ENCODE results near the gene ABL2.
"Not testable (repeated sequence)": the region's sequence is repeated elsewhere in the genome, so short reads cannot be mapped to it uniquely, and the experiment has no call there.

The ABL2 gene

DNA sequence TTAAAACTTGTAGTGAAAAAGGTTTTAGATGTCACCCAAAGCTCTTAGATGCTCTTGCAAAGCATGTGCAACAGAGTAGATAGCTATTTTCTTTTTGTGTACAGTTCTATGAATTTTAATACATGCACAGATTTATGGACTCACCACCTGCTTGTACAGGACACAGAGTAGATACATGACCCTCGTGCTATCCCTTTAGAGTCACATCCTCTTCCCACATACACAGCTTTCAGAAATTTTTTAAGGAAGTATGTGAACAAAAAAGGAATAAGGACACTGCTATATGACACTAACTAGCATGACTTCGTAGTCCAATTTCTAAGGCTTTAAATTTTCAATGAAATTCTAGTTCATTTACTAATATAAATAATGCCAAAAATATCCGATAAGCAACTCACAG is 60.9 kb downstream of the ABL2 start:
- DNase-seq (ENCODE audit: low read depth) = no peak

DNA sequence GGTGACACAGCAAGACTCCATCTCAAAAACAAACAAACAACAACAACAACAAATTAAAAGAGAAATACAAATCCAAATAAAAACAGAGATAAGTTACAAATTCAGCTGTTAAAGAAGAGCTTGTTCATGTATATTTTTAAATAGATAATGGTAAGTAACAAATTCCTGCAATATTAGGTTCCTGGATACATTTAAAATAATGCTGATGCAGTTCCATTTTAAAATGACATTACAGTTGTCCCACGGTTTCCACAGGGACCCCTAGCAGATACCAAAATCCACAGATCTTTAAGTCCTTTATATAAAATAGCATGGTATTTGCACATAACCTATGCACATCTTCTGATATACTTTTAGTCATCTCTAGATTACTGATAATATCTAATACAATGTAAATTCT is 61.5 kb downstream of the ABL2 start:
- no peak for DNase-seq (ENCODE audit: low read depth)

DNA sequence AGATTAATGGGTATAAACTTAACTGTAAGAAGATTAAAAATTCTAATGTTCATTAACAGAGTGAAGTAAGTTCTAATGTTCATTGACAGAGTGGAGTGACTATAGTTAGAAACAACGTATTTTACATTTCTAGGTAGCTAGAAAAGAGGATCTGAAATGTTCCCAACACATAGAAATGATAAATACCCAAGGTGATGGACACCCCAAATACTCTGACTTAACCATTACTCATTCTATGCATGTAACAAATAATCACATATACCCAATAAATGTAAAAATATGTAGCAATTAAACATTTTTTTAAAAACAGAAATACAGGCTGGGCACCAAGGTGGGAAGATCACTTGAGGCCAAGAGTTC is 62.1 kb downstream of the ABL2 start:
- DNase-seq (ENCODE audit: low read depth) = no peak

DNA sequence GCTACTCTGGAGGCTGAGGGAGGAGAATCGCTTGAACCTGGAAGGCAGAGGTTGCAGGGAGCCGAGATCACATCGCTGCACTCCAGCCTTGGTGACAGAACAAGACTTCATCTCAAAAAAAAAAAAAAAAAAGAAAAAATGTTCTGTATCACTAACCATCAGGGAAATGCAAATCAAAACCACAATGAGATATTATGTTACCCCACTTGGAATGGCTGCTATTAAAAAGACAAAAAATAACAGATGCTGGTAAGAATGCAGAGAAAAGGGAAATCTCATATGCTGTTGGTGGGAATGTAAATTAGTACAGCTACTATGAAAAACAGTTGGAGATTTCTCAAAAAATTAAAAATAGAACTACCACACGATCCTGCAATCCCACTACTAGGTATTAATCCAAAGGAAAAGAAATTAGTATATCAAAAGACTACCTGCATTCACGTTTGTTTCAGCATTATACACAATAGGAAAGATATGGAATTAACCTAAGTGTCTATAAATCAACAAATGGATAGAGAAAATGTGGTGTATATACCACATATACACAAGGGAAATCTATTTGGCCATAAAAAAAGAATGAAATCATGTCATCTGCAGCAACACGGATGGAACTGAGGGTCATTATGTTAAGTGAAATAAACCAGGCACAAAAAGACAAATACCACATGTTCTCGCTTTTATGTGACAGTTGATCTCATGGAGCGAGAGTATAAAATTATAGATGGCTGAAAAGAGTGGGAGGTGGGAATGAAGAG is 62.6 kb downstream of the ABL2 start:
- DNase-seq (ENCODE audit: low read depth) = no peak

DNA sequence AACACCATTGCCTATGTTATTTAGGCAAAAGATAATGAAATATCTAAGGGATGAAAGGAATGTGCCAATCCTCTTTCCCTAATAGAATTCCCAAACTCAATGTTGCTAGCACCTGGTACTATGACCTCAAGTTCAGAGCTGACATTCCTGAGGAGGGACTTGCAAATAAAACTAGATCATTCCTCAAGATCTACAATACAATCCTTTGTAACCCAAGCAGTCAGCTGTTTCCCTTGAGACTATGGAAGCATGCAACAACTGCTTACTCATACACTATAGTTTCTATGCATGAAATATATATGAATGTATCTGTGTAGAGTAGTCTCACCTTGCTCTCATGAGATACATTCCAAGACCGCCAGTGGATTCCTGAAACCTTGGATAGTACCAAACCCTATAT is 65.0 kb downstream of the ABL2 start:
- DNase-seq (ENCODE audit: low read depth) = no peak

DNA sequence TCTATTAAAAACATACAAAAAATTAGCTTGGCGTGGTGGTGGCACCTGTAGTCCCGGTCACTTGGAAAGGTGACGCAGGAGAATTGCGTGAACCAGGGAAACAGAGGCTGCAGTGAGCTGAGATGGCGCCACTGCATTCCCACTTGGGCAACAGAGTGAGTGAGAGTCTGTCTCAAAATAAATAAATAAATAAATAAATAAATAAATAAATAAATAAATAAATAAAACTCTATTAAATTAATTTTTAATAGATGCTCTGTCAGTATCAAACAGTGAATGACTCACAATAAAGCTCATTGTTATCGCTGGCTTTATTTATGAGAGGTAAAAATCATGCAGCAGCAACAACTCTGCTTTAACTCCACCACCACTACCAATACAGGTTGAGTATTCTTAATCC is 72.8 kb downstream of the ABL2 start:
- DNase-seq (ENCODE audit: low read depth) = no peak

DNA sequence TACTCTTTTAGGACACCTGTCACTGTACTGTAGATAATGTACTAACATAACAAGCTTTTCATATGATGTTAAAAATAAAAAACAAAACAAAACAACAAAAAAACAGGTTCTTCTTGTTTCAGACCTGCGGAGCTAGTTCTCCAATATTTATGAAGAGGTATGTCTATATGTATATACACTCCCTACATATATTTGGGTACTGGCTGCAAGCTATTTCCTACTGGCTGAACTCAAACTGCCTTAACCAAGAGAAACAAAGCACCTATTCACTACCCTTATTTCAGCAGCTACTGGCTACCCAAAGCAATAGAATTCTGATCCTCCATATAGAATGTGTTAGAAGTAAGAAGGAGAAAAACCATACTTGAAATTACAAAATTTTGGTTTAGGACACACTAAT is 73.5 kb downstream of the ABL2 start:
- DNase-seq (ENCODE audit: low read depth) = no peak

DNA sequence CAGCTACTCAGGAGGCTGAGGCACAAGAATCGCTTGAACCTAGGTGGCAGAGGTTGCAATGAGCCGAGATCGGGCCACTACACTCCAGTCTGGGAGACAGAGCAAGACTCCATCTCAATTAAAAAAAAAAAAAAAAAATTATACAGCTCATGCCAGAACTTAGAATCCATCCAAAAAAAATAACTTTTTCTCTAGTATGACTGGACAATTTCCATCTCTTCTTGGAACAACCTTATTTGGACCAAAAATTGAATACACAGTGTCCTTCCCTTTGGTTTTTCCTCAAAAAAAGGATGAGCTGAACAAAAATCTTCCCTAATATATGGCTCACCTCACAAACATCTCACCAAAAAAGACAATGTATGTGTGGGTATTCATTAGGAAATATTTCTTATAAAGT is 73.9 kb downstream of the ABL2 start:
- no peak for DNase-seq (ENCODE audit: low read depth)

DNA sequence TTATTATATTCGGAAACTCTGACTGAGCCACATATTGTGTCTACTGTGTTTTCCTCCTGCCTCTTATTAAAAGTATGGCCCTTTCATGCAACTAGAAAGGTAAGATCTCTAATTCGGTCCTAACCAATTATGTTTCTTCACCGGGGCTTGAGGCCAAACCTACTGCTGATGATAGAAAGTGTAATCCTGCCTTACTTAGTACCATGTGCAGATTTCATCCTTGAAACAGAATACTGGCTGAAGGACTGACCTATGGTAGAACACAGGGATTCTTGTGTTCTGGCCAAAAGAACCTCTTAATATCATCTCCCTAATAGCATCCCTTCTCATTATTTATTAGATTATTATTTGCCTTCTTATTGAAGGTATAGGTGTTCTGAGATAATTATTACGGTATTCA is 75.0 kb downstream of the ABL2 start:
- no peak for DNase-seq (ENCODE audit: low read depth)

DNA sequence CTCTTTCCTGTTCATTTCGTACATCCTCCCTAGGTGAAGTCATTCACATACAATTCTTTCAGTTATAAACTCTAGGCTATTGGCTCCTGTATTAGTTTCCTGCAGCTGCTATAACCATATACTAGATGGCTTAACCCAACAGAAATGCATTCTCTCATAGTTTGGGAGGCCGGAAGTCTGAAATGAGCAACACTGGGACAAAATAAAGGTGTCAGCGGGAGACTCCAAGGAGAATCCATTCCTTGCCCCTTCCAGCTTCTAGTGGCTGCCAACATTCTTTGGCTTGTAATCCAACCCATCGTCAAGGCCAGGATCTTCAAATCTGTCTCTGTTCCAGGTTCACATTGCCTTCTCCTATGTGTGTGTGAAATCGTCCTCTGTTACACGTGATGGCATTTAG is 76.3 kb downstream of the ABL2 start:
- DNase-seq (ENCODE audit: low read depth) = no peak

DNA sequence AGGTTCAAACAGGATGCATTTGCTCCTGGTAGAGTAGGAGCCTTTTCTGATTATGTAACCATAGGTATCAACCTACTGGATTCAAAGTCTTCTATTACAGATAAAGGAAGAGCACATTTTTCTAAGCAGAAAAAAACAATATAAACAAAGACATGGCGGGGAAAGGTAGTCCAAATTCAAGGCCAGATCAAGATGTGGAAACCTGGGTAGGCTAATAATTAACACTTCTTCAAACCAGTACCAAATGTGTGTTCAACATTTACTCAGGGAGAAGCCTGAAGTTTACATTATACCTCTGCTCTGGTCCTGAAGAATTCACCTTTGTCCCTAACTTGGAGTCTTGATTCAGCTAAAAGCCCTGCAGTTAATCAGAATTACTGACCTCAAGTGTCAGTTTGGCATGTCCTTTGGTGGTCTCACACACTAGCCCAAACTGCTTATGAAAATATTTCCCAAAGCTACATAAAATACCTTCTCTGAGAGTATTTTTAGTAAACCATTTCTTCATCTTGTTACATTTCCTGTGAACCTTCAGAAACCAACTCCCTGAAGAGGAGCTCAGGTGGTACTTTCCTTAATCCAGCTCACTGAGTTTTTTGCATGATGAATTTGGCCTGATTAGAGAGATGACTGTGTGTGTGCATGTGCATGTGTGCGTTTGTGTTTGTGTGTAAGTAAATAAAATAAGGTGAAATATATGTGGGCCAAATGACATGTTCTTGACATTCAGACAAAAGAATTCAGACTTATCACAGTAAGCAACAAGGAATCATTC is 77.4 kb downstream of the ABL2 start:
- no peak for DNase-seq (ENCODE audit: low read depth)

DNA sequence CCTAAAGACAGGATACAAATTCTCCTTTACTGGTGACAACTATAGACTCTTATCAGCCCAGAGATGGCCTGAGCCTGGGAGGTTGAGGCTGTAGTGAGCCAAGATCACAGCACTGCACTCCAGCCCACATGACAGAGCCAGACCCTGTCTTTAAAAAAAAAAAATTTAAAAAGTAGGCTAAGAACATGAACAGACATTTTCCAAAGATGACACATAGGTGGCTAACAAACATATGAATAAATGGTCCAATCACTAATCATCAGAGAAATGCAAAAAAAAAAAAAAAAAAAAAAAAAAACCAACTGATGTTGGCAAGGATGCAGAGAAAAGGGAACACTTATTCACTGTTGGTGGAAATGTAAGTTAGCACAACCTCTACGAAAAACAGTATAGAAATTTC is 82.6 kb downstream of the ABL2 start:
- no peak for DNase-seq (ENCODE audit: low read depth)

DNA sequence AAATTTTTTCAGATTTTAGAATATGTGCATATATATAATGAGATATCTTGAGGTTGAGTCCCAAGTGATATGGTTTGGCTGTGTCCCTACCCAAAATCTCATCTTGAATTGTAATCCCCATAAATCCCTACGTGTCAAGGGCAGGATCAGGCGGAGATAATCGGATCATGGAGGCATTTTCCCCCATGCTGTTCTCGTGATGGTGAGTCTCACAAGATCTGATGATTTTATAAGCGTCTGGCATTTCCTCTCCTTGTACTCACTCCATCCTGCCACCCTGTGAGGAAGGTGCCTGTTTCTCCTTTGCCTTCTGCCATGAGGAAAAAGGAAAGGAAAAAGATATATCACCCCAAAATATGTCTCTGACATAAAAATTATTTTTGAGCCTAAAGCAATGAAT is 83.0 kb downstream of the ABL2 start:
- DNase-seq (ENCODE audit: low read depth) = no peak

DNA sequence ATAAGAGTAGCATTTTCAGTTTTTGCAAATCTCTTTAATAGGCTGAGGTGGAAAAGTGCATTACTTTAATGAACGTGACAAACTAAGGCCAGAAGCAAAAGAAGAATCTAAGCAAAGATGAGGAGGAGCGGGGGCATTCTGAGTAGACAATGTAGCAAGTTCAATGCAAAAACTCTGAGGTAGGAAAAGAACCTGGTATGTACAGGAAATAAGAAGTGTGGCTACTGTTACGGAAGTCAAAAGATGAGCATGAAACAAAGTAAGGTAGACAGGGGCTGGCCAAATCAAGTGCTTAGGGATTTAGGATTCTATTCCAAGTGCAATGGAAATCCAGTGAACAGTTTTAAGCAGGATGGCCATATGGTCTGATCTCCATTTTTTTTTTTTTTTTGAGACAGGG is 84.0 kb downstream of the ABL2 start:
- DNase-seq (ENCODE audit: low read depth) = no peak

DNA sequence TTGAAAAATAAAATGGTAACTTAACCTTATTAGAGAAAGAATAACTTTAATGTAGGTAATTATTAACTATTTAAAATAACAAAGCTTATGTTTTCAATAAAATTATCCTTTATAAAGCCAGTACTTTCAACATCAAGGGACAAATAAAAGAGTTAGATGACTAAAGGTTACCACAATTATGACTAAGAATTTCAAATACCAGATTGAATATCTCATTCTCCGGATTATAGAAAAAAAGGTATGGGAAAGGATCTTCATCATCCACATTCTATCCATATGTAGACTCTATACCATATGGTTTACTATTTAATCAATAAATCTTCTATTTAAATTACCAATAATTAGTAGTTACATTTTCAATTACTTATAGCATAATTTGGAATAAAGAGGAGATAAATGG is 84.9 kb downstream of the ABL2 start:
- DNase-seq (ENCODE audit: low read depth) = no peak

DNA sequence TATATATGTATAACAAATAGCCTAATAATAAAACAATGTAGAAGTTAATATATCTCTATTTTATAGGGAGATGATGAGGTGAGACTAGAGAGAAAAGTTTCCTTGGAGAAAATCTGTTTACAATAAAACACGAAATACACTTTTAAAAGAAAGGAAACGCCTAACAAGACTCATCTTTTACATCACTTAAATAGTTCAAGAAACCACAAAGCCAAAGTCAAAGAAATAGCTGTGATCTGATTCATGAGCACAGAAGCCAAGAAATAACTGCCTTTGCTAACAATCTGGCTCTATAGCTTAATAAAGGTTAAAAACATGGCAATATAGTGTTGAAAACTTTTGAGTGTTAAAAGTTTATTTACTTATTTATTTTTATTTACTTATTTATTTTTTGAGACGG is 86.2 kb downstream of the ABL2 start:
- DNase-seq (ENCODE audit: low read depth) = no peak

DNA sequence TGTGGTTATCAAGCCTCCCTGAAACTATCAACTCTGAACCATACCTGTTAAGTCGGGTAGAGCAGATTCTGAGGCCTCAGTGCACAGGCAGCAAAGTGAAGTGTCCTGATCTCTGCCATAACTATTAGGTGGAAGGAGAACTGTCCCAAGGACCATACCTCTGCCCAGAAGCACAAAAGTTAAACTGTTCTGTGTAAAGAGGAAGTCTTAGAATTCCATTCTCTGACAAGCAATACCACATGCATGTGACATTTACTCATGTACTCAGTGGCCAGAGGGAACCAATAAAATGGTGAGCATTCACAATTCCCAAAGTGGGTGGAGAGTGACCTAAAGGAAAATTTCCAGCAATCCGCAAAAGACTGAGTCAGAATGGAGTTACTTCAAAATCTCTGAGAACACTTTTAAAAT is 86.6 kb downstream of the ABL2 start:
- no peak for DNase-seq (ENCODE audit: low read depth)

DNA sequence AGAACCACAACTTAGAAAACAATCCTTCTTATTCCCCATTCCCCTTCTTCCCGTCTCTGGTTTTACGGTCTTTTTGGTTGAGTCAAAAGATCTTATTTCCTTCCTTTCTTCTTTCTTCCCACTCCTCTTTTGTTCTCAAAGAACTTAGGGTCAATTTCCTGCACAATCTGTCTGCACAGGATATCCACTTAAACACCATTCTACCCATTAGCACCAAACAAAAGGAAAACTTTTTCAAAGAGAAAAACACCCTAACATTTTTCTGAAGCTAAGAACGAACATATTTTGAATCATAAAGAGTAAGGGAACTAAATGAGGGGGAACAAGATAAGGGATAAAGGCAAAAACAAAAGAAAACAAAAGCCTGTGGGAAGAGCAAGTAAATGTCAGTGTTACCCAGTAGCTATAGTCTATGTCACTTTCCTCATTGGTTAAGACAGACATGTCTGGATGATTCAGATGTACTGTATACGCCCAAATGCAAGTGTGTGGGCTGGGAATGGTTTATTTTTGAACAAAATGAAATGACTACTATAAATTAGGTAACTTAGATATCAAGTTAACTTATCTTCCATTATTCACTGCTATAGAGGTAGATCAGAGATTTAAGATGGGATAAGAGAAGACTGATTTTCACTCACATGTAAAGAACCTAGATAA is 87.8 kb downstream of the ABL2 start:
- no peak for DNase-seq (ENCODE audit: low read depth)

DNA sequence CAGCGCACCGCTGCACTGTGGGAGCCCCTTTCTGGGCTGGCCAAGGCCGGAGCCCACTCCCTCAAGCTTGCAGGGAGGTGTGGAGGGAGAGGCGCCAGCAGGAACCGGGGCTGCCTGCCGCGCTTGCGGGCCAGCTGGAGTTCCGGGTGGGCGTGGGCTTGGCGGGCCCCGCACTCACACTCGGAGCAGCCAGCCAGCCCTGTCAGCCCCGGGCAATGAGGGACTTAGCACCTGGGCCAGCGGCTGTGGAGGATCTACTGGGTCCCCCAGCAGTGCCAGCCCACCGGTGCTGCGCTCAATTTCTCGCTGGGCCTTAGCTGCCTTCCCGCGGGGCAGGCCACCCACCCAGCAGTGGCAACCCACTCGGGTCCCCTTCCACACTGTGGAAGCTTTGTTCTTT is 90.7 kb downstream of the ABL2 start:
- not testable (repeated sequence) for DNase-seq (ENCODE audit: low read depth)

DNA sequence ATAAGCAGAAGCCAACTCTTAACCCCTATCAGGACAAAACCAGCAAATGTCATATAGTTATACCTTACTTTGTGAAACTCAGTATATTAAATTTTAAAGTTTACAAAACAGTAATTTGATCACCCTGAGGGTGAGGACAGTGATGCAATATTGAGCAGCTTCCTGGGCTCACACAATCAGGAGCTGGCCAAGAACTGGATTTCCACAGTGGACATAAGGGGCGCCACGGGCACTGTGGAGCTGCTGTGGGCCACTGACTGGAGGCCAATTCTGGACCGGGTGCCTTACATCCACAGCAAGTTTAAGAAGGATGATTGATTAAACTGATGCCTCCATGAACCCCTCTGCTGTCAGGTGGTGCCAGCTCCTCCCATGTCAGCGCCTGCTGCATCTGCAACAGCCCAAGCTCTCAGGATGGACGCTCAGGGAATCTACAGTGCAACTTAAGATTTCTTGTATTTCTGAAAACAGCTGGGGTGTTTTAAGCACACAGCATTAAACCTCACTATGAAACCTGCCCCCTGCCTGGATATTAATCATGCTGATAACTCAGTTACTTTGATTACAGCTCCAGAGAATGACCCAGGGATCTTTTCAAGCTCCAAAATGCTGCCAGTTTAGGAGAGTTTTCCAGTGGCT is 91.7 kb downstream of the ABL2 start:
- DNase-seq (ENCODE audit: low read depth) = no peak

DNA sequence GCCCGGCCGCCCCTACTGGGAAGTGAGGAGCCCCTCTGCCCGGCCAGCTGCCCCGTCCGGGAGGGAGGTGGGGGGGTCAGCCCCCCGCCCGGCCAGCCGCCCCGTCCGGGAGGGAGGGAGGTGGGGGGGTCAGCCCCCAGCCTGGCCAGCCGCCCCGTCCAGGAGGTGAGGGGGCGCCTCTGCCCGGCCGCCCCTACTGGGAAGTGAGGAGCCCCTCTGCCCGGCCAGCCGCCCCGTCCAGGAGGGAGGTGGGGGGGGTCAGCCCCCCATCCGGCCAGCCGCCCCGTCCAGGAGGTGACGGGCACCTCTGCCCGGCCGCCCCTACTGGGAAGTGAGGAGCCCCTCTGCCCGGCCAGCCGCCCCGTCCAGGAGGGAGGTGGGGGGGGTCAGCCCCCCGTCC is 93.8 kb downstream of the ABL2 start:
- not testable (repeated sequence) for DNase-seq (ENCODE audit: low read depth)

DNA sequence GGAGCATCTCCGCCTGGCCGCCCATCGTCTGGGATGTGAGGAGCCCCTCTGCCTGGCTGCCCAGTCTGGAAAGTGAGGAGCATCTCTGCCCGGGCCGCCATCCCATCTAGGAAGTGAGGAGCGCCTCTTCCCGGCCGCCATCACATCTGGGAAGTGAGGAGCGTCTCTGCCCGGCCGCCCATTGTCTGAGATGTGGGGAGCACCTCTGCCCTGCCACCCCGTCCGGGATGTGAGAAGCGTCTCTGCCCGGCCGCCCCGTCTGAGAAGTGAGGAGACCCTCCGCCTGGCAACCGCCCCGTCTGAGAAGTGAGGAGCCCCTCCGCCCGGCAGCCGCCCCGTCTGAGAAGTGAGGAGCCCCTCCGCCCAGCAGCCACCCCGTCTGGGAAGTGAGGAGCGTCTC is 94.3 kb downstream of the ABL2 start:
- DNase-seq (ENCODE audit: low read depth) = not testable (repeated sequence)
